ENCODE measurements around the gene GALNT4.

Gene GALNT4

DNA sequence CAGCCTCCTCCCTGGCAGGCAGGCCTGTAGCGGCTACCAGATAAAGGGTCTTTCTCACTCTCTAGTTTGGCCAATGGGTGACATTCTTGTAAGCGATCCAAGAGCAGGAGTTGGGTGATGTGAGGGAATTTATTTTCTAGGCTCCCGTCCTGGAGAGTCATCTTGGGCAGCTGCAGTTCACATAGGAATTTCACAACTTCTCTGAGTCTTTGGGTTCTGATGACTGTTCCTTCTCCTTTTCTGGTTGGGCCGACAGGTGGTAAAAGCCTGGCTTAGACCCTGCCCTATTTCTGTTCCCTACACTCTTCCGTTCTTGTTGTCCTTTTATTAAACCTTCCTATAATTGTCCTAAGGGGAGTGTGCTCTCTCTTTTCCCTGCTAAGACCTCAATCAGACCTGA lies 43.9 kb upstream of the GALNT4 start:
- Histone ChIP-seq H3F3A (ENCODE audit: control insufficient read depth, insufficient read depth) (no peaks in the 10 kb centered on the region), H3K4me3 (ENCODE audit: low read length) (no peak overlapping the region), H3K9me2 (replicated peaks; ENCODE audit: control insufficient read depth, low read length) (no peaks in the 10 kb centered on the region), H3K9me3 (ENCODE audit: control insufficient read depth, insufficient read depth, low read length) (no peaks in the 10 kb centered on the region), H3K27ac (ENCODE audit: low read depth, low read length) (no peak overlapping the region), H3K36me3 (ENCODE audit: control insufficient read depth, low read length) (no peaks in the 10 kb centered on the region), H4K20me1 (ENCODE audit: control insufficient read depth, insufficient read depth, low read depth, low read length) (no peaks in the 10 kb centered on the region), H3K4me1 (ENCODE audit: control insufficient read depth, low read length) (no peaks in the 10 kb centered on the region), H3K4me2 (ENCODE audit: low read length) (no peak overlapping the region), H3K27me3 (ENCODE audit: control insufficient read depth, low read length) (no peaks in the 10 kb centered on the region), H3K79me2 (ENCODE audit: control insufficient read depth, low read length) (no peaks in the 10 kb centered on the region)
- TF ChIP-seq EZH2phosphoT487 (IDR thresholded peaks at IDR 0.05; ENCODE audit: borderline replicate concordance, low read length): no peak
- TF ChIP-seq, protein P1, sequence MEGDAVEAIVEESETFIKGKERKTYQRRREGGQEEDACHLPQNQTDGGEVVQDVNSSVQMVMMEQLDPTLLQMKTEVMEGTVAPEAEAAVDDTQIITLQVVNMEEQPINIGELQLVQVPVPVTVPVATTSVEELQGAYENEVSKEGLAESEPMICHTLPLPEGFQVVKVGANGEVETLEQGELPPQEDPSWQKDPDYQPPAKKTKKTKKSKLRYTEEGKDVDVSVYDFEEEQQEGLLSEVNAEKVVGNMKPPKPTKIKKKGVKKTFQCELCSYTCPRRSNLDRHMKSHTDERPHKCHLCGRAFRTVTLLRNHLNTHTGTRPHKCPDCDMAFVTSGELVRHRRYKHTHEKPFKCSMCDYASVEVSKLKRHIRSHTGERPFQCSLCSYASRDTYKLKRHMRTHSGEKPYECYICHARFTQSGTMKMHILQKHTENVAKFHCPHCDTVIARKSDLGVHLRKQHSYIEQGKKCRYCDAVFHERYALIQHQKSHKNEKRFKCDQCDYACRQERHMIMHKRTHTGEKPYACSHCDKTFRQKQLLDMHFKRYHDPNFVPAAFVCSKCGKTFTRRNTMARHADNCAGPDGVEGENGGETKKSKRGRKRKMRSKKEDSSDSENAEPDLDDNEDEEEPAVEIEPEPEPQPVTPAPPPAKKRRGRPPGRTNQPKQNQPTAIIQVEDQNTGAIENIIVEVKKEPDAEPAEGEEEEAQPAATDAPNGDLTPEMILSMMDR (IDR thresholded peaks at IDR 0.05; ENCODE audit: low read depth, low read length, poor library complexity, severe bottlenecking): no peak

DNA sequence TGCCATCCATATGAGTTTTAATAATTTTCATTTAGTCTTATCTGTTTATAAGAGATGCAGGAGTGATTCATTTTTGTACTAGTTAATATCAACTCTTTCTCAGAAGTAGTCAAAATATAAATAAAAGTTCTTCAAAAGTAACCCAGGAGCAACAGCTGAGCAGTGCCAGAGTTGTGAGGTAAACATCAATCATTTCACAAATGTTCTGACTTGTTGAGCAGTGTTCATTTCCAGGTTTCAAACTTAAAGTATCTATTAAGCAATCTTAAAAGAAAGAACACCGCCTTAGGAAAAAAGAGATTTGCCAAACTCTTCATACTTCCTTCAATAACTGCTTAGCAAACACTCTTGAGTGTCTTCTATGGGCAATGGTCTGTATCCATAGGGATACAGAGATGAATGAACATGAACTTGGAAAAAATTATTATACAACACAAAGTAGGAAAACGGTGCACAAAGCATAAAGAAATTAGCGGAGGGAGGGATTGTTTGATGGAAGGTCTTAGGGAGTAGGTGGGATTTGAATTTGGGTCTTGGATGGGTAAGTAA lies 43.2 kb upstream of the GALNT4 start:
- Histone ChIP-seq H3K9me2 (replicated peaks; ENCODE audit: control insufficient read depth, low read length) (no peaks in the 10 kb centered on the region), H3K4me3 (ENCODE audit: low read length) (no peak overlapping the region), H3K79me2 (ENCODE audit: control insufficient read depth, low read length) (no peaks in the 10 kb centered on the region), H3F3A (ENCODE audit: control insufficient read depth, insufficient read depth) (no peaks in the 10 kb centered on the region), H3K4me1 (ENCODE audit: control insufficient read depth, low read length) (no peaks in the 10 kb centered on the region), H3K4me2 (ENCODE audit: low read length) (no peak overlapping the region), H3K27me3 (ENCODE audit: control insufficient read depth, low read length) (no peaks in the 10 kb centered on the region), H3K27ac (ENCODE audit: low read depth, low read length) (no peak overlapping the region), H3K36me3 (ENCODE audit: control insufficient read depth, low read length) (no peaks in the 10 kb centered on the region), H4K20me1 (ENCODE audit: control insufficient read depth, insufficient read depth, low read depth, low read length) (no peaks in the 10 kb centered on the region), H3K9me3 (ENCODE audit: control insufficient read depth, insufficient read depth, low read length) (no peaks in the 10 kb centered on the region)
- TF ChIP-seq, protein P1 (IDR thresholded peaks at IDR 0.05; ENCODE audit: low read depth, low read length, poor library complexity, severe bottlenecking): no peak
- TF ChIP-seq EZH2phosphoT487 (IDR thresholded peaks at IDR 0.05; ENCODE audit: borderline replicate concordance, low read length): no peak

DNA sequence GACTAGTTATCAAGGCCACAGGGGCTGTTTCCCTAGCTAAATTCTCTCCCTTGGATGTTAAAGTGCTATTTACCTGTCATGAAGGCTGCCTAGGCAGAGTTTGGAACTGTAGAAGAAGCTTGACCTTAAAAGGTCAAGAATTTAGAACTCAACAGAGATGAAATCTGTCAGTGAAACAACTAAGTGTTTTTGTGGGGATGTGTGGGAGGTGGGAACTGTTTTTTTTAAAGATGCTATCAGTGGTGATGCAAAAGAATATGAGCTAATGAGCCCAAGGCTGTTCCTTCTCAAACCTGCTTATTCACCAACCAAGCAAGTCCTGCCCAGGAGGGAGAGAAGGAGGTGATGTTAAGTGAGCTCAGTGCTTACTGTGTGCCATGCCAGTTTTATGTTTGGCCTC lies 42.0 kb upstream of the GALNT4 start:
- no peaks in the 10 kb centered on the region for H3K36me3 ChIP-seq (ENCODE audit: control insufficient read depth, low read length)
- no peaks in the 10 kb centered on the region for H3K9me3 ChIP-seq (ENCODE audit: control insufficient read depth, insufficient read depth, low read length)
- no peaks in the 10 kb centered on the region for H4K20me1 ChIP-seq (ENCODE audit: control insufficient read depth, insufficient read depth, low read depth, low read length)
- H3K4me3 ChIP-seq (ENCODE audit: low read length): no peak overlapping the region
- no peak overlapping the region for H3K27ac ChIP-seq (ENCODE audit: low read depth, low read length)
- H3K4me2 ChIP-seq (ENCODE audit: low read length): no peak overlapping the region
- H3K4me1 ChIP-seq (ENCODE audit: control insufficient read depth, low read length): no peaks in the 10 kb centered on the region
- no peaks in the 10 kb centered on the region for H3K9me2 ChIP-seq (replicated peaks; ENCODE audit: control insufficient read depth, low read length)
- no peaks in the 10 kb centered on the region for H3K27me3 ChIP-seq (ENCODE audit: control insufficient read depth, low read length)
- TF ChIP-seq, protein P1 (IDR thresholded peaks at IDR 0.05; ENCODE audit: low read depth, low read length, poor library complexity, severe bottlenecking): no peak
- no peak for TF ChIP-seq EZH2phosphoT487 (IDR thresholded peaks at IDR 0.05; ENCODE audit: borderline replicate concordance, low read length)
- H3F3A ChIP-seq (ENCODE audit: control insufficient read depth, insufficient read depth): no peaks in the 10 kb centered on the region
- no peaks in the 10 kb centered on the region for H3K79me2 ChIP-seq (ENCODE audit: control insufficient read depth, low read length)
